ENCODE measurements around the gene ZNRF1. TPM values are rescaled to one million over a fixed set of nuclear protein-coding genes. Genes with fewer than 3 reads are reported as not detected.

Gene ZNRF1
- total and polyA plus RNA-seq, 8 donors, result 8.8 to 40.1 (median 14.0) TPM

DNA sequence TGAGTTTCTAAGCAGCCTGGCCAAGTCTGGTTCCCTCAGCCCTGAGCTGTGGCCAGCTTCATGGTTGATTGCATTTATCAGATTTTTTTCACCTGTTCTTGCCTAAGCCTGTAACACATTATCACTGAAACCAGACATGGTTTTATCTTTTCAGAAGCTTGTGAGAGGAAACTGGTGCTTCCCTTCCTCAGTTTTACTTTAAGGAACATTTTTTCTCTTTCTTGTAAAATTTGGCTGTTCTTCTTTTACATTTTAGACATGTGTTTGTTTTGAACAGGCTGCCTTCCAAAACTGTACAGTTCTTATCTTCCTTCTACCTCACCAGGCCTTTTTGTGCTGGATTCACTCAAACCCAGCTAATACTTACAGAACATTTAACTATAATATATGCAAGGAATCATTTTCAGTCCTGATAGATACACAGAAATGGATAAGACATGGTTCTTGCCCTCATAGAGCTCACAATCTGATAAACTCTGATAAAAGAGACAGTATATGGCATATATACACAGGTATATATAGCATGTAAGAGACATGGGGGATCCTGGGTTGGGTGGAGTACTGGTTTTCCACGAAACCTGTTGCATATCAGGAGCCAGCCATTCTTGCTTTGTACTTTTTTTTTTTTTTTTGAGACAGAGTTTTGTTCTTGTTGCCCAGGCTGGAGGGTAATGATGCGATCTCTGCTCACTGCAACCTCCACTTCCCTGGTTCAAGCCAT lies 44.5 kb downstream of the ZNRF1 start:
- Histone ChIP-seq H3K4me1 (peaks cover 14 to 61% (median 46%) of the 10 kb centered on the region in 4 donors), H3K27me3 (no peaks in the 10 kb centered on the region), H3K27ac (peak overlapping the region in 4 of 5 donors; percentile 3 to 70 (median 37)), H3K9me3 (peaks cover 0 to 5% (median under 1%) of the 10 kb centered on the region in 4 donors), H3K4me3 (no peak overlapping the region), H3K36me3 (no peaks in the 10 kb centered on the region)
- intact Hi-C loops (cut with DNase I; ENCODE audit: low total_unique reads), result no loop called here
- no peak for DNase-seq
- no peak for TF ChIP-seq EP300 (IDR thresholded peaks at IDR 0.05)
- no peak for TF ChIP-seq POLR2A (IDR thresholded peaks at IDR 0.05)
- TF ChIP-seq, protein P1, sequence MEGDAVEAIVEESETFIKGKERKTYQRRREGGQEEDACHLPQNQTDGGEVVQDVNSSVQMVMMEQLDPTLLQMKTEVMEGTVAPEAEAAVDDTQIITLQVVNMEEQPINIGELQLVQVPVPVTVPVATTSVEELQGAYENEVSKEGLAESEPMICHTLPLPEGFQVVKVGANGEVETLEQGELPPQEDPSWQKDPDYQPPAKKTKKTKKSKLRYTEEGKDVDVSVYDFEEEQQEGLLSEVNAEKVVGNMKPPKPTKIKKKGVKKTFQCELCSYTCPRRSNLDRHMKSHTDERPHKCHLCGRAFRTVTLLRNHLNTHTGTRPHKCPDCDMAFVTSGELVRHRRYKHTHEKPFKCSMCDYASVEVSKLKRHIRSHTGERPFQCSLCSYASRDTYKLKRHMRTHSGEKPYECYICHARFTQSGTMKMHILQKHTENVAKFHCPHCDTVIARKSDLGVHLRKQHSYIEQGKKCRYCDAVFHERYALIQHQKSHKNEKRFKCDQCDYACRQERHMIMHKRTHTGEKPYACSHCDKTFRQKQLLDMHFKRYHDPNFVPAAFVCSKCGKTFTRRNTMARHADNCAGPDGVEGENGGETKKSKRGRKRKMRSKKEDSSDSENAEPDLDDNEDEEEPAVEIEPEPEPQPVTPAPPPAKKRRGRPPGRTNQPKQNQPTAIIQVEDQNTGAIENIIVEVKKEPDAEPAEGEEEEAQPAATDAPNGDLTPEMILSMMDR (IDR thresholded peaks at IDR 0.05), result no peak
- no peak for TF ChIP-seq POLR2AphosphoS5 (IDR thresholded peaks at IDR 0.05)
- WGBS, 5 donors, result 63 to 83% (median 72%) methylated on average over 2 of the region's 2 CpGs

DNA sequence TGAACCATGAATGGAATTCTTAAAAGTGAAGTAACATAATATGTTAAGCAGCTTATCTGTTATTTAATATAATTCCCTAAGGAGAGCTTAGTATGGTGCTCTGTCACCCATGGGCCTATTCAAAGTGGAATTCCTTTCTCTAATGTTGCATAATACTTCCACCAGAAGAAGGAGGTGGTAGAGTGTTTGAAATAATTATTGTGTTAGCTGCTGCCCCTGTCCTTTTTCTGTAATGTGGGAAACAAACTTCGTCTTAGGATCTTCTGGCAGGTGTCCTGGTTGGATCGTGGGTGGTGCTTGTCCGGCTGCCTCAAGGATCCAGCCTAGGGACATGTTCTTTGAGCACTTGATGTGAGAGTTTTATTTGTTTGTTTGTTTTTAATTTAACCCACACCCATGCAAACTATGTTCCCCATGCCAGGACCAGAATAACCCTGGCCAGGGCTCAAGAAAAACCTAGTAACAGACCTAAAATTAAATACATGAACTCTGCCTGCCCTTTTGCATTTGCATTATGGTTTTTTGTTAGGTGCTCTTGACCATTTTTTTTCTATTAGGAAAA lies 46.1 kb downstream of the ZNRF1 start:
- no peak for DNase-seq
- Histone ChIP-seq H3K27ac (peak overlapping the region in 4 of 5 donors; percentile 36 to 70 (median 55)), H3K4me1 (peaks cover 14 to 65% (median 46%) of the 10 kb centered on the region in 4 donors), H3K4me3 (no peak overlapping the region), H3K9me3 (no peaks in the 10 kb centered on the region), H3K27me3 (no peaks in the 10 kb centered on the region), H3K36me3 (no peaks in the 10 kb centered on the region)
- intact Hi-C loops (cut with DNase I; ENCODE audit: low total_unique reads), result no loop called here
- 27 to 54% (median 35%) methylated on average over 3 of the region's 3 CpGs for whole genome bisulfite sequencing, 5 donors
- TF ChIP-seq POLR2AphosphoS5 (IDR thresholded peaks at IDR 0.05) (no peak), EP300 (IDR thresholded peaks at IDR 0.05) (no peak), POLR2A (IDR thresholded peaks at IDR 0.05) (no peak)
- TF ChIP-seq, protein P1 (IDR thresholded peaks at IDR 0.05), result no peak

- Histone ChIP-seq H3K27ac (peak overlapping the region in 4 of 5 donors; percentile 36 to 70 (median 55)), H3K27me3 (no peaks in the 10 kb centered on the region), H3K36me3 (no peaks in the 10 kb centered on the region), H3K4me1 (peaks cover 14 to 65% (median 46%) of the 10 kb centered on the region in 4 donors), H3K9me3 (no peaks in the 10 kb centered on the region), H3K4me3 (no peak overlapping the region)
- WGBS, 5 donors, result 70 to 79% (median 77%) methylated on average over 3 of the region's 3 CpGs
- intact Hi-C loops (cut with DNase I; ENCODE audit: low total_unique reads), result no loop called here
- no peak for DNase-seq
- TF ChIP-seq POLR2AphosphoS5 (IDR thresholded peaks at IDR 0.05) (no peak), EP300 (IDR thresholded peaks at IDR 0.05) (no peak)
- TF ChIP-seq, protein P1 (IDR thresholded peaks at IDR 0.05), result no peak
Observed at GRCh38 chr16:75045424-75045823, 46.6 kb downstream of the ZNRF1 start.

- no peaks in the 10 kb centered on the region for H3K36me3 ChIP-seq
- no peak for TF ChIP-seq EP300 (IDR thresholded peaks at IDR 0.05)
- H3K27ac ChIP-seq, result peak overlapping the region in 1 of 5 donors; percentile 70
- no peaks in the 10 kb centered on the region for H3K27me3 ChIP-seq
- no peaks in the 10 kb centered on the region for H3K9me3 ChIP-seq
- intact Hi-C loops (cut with DNase I; ENCODE audit: low total_unique reads), result no loop called here
- WGBS, 5 donors, result 92 to 97% (median 93%) methylated on average over 4 of the region's 4 CpGs
- DNase-seq, result no peak
- H3K4me3 ChIP-seq, result no peak overlapping the region
- peaks cover 10 to 74% (median 49%) of the 10 kb centered on the region in 4 donors for H3K4me1 ChIP-seq
Observed at GRCh38 chr16:75048054-75048453, 49.2 kb downstream of the ZNRF1 start.

- no peak overlapping the region for H3K4me3 ChIP-seq
Observed at GRCh38 chr16:75048530-75048929, 49.7 kb downstream of the ZNRF1 start.

More at GRCh38 chr16:75048530-75048929, 49.7 kb downstream of the ZNRF1 start:
- peaks cover 7 to 74% (median 47%) of the 10 kb centered on the region in 4 donors for H3K4me1 ChIP-seq
- no peaks in the 10 kb centered on the region for H3K36me3 ChIP-seq
- H3K9me3 ChIP-seq, result no peaks in the 10 kb centered on the region
- WGBS, 5 donors, result 72 to 90% (median 85%) methylated on average over 8 of the region's 8 CpGs
- TF ChIP-seq POLR2A (IDR thresholded peaks at IDR 0.05) (no peak), POLR2AphosphoS5 (IDR thresholded peaks at IDR 0.05) (no peak), EP300 (IDR thresholded peaks at IDR 0.05) (no peak)
- TF ChIP-seq, protein P1 (IDR thresholded peaks at IDR 0.05), result no peak
- H3K27me3 ChIP-seq, result no peaks in the 10 kb centered on the region
- no peak for DNase-seq
- H3K27ac ChIP-seq, result peak overlapping the region in 1 of 5 donors; percentile 70
- intact Hi-C loops (cut with DNase I; ENCODE audit: low total_unique reads), result no loop called here

Data from stomach (tissue), 9 donors.